ENCODE results near the gene HM13. TPM values are rescaled to one million over a fixed set of nuclear protein-coding genes. Genes with fewer than 3 reads are reported as not detected.

HM13 gene
- total and polyA plus RNA-seq, 2 of the 13 experiments (the other 11 are each of a cell fraction or from before 2014, with no cell fraction given) = 118 to 243 TPM

GRCh38 chr20:31593221-31594001, 79.2 kb downstream of the HM13 start (continued):
- TF ChIP-seq GFI1 (CRISPR knock-in tag; IDR thresholded peaks at IDR 0.05; ENCODE audit: borderline replicate concordance) (peak; percentile 33; the same call in 1 of the 2 replicates), NR0B2 (CRISPR knock-in tag; IDR thresholded peaks at IDR 0.05) (no peak), KAT2B (IDR thresholded peaks at IDR 0.05; ENCODE audit: borderline replicate concordance, low read depth, low read length) (no peak), MEIS2 (CRISPR knock-in tag; IDR thresholded peaks at IDR 0.05) (no peak; the same call in 1 of the 2 replicates), DDIT3 (CRISPR knock-in tag; IDR thresholded peaks at IDR 0.05) (no peak), ZNF501 (CRISPR knock-in tag; IDR thresholded peaks at IDR 0.05) (0 out of 2 replicates have a peak, but pooled peaks have one; percentile 24), RFXANK (CRISPR knock-in tag; IDR thresholded peaks at IDR 0.05) (no peak), ZNF337 (CRISPR knock-in tag; IDR thresholded peaks at IDR 0.05; ENCODE audit: borderline replicate concordance, low read depth) (0 out of 2 replicates have a peak, but pooled peaks have one; percentile 29), CREM (IDR thresholded peaks at IDR 0.05) (no peak; the same call in 1 of the 2 replicates), CREM (CRISPR knock-in tag; IDR thresholded peaks at IDR 0.05) (no peak), FOSL1 (CRISPR knock-in tag; IDR thresholded peaks at IDR 0.05; ENCODE audit: borderline replicate concordance) (peak; percentile 80), RORA (CRISPR knock-in tag; IDR thresholded peaks at IDR 0.05) (no peak), TFE3 (CRISPR knock-in tag; IDR thresholded peaks at IDR 0.05) (peak; percentile 52; the same call in 1 of the 2 replicates), DNMT3B (CRISPR knock-in tag; conservative IDR thresholded peaks at IDR 0.05) (peak; percentile 72; the same call in 1 of the 2 replicates), FOXA1 (IDR thresholded peaks at IDR 0.05) (no peak), FOXA1 (CRISPR knock-in tag; IDR thresholded peaks at IDR 0.05) (no peak; the same call in 1 of the 2 replicates), LCORL (IDR thresholded peaks at IDR 0.05) (peak; percentile 13; the same call in 1 of the 2 replicates), LCORL (CRISPR knock-in tag; IDR thresholded peaks at IDR 0.05) (peak; percentile 64), SP4 (CRISPR knock-in tag; IDR thresholded peaks at IDR 0.05) (0 out of 2 replicates have a peak, but pooled peaks have one; percentile 13), ZNF280D (CRISPR knock-in tag; IDR thresholded peaks at IDR 0.05) (0 out of 2 replicates have a peak, but pooled peaks have one; percentile 40)

All from HepG2 (cell line).